Mesothelial cell of epicardium (in vitro differentiated cells): ENCODE measurements around the gene KIF14. TPM values are rescaled to one million over a fixed set of nuclear protein-coding genes. Genes with fewer than 3 reads are reported as not detected.

ENCODE experiments used
- DNase-seq, 2 experiments: peaks; one replicate each; pipeline ENCODE4 v3.0.0; 2021; ENCODE audit warnings: low spot score in 2 of 2; ENCODE audit not compliant: unreplicated experiment in 2 of 2
- H3K27ac Mint-ChIP-seq: 2 replicates; pipeline ENCODE4 v1.8.0; 2021; ENCODE audit warnings: mixed read lengths
- H3K27me3 Mint-ChIP-seq: 2 replicates; pipeline ENCODE4 v1.8.0; 2021; ENCODE audit warnings: low read depth, mixed read lengths
- H3K36me3 Mint-ChIP-seq: 2 replicates; pipeline ENCODE4 v1.8.0; 2021; ENCODE audit warnings: mixed read lengths
- H3K4me1 Mint-ChIP-seq: 2 replicates; pipeline ENCODE4 v1.8.0; 2021; ENCODE audit warnings: mixed read lengths
- H3K4me3 Mint-ChIP-seq: 2 replicates; pipeline ENCODE4 v1.8.0; 2021; ENCODE audit warnings: mild to moderate bottlenecking, moderate library complexity, mixed read lengths
- H3K9me3 Mint-ChIP-seq: 2 replicates; pipeline ENCODE4 v1.8.0; 2021; ENCODE audit warnings: mixed read lengths
- CTCF ChIP-seq: fragments of 200-600 bp; sonication (generic); IDR thresholded peaks from one replicate; pipeline ENCODE4 v1.5.0; 2021; ENCODE audit warnings: antibody characterized with exemption; ENCODE audit not compliant: unreplicated experiment
- total RNA-seq: library from RNA; stranded (reverse); gene quantifications from 3 replicates; pipeline ENCODE4 v1.2.1, GENCODE V29; 2021

Gene KIF14
- total RNA-seq, 1 donor from 2014 or later, result 5.7 TPM

DNA sequence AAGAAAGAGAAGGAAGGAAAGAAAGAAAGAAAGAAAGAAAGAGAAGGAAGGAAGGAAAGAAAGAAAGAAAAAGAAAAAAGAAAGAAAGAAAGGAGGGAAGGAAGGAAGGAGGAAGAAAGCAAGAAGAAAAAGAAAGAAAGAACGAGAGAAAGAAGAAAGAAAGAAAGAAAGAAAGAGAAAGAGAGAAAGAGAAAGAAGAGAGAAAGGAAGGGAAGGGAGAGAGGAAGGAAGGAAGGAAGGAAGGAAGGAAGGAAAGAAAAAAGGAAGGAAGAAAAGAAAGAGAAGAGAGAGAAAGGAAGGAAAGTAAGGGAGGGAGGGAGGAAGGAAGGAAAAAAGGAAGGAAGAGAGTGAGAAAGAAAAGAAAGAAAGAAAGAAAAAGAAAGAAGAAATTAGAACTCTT is 115.3 kb downstream of the KIF14 start:
- no peaks in the 10 kb centered on the region for H3K9me3 Mint-ChIP-seq
- no peak overlapping the region for H3K27ac Mint-ChIP-seq

More for the DNA sequence above, 115.3 kb downstream of the KIF14 start:
- DNase-seq, result no peak
- H3K27me3 Mint-ChIP-seq, result peaks cover 24% of the 10 kb centered on the region
- H3K36me3 Mint-ChIP-seq, result no peaks in the 10 kb centered on the region
- no peaks in the 10 kb centered on the region for H3K4me1 Mint-ChIP-seq
- TF ChIP-seq CTCF, result no peak
- H3K4me3 Mint-ChIP-seq, result no peak overlapping the region

Other genes starting within 250 kb of the KIF14 start
- 24.7 to 26.5 TPM (median 25.3 TPM) in 3 replicates for gene ZNF281, start 210.7 kb downstream of the KIF14 start, total RNA-seq
- gene DDX59, start 49.2 kb upstream of the KIF14 start, total RNA-seq, result 24.5 to 26.4 TPM (median 25.3 TPM) in 3 replicates
- 47.9 to 48.2 TPM (median 48.2 TPM) in 3 replicates for gene CAMSAP2, start 118.1 kb upstream of the KIF14 start, total RNA-seq